Common myeloid progenitor, CD34-positive (primary cell): ENCODE results near the gene FLG2.
"Not testable (repeated sequence)": the region's sequence is repeated elsewhere in the genome, so short reads cannot be mapped to it uniquely, and the experiment has no call there.

ENCODE experiments used
- CTCF ChIA-PET: fragments of 350-600 bp; sonication (Branson Sonifier 250); formaldehyde crosslinking; loops from one replicate; lab custom pipeline; 2021; ENCODE audit warnings: antibody characterized with exemption; lab: Charles Lee
- POLR2A ChIA-PET: fragments of 350-600 bp; sonication (Branson Sonifier 250); formaldehyde crosslinking; loops from one replicate; lab custom pipeline; 2021; ENCODE audit warnings: antibody characterized with exemption; lab: Charles Lee
- DNase-seq, 3 donors: peaks; one replicate each; pipeline versions ENCODE4 v3.0.0 to v3.0.0-alpha.2; 2013
- H3K27ac ChIP-seq, 2 experiments: 1 replicate in 1 of 2; 2 replicates in 1 of 2; pipeline ENCODE4 v1.7.0; 2013; ENCODE audit warnings: inconsistent platforms in 2 of 2, low read length in 2 of 2, mild to moderate bottlenecking in 2 of 2, low read depth in 1 of 2, moderate library complexity in 1 of 2; ENCODE audit not compliant: severe bottlenecking in 2 of 2, insufficient read depth in 1 of 2, poor library complexity in 1 of 2
- H3K27me3 ChIP-seq, 5 experiments: replicated peaks in 2 of 5; 1 replicate in 3 of 5; 2 replicates in 2 of 5; pipeline versions ENCODE4 v1.6.1 to v1.7.0; 2013; ENCODE audit warnings: low read length in 4 of 5, mild to moderate bottlenecking in 2 of 5, moderate library complexity in 2 of 5, inconsistent platforms in 1 of 5; ENCODE audit not compliant: insufficient read depth in 5 of 5, control insufficient read depth in 4 of 5
- H3K36me3 ChIP-seq, 4 experiments: 1 replicate in 2 of 4; 2 replicates in 2 of 4; pipeline versions ENCODE4 v1.6.1 to v1.7.0; 2013; ENCODE audit warnings: low read length in 3 of 4, control low read depth in 1 of 4, mild to moderate bottlenecking in 1 of 4; ENCODE audit not compliant: control insufficient read depth in 4 of 4, insufficient read depth in 4 of 4
- H3K4me1 ChIP-seq, 4 experiments: 1 replicate in 3 of 4; 2 replicates in 1 of 4; pipeline versions ENCODE4 v1.6.1 to v1.7.1; 2013; ENCODE audit warnings: low read length in 3 of 4, mild to moderate bottlenecking in 3 of 4, control low read depth in 1 of 4, inconsistent platforms in 1 of 4, moderate library complexity in 1 of 4; ENCODE audit not compliant: control insufficient read depth in 4 of 4, insufficient read depth in 4 of 4; ENCODE audit errors: control extremely low read depth in 1 of 4
- H3K4me3 ChIP-seq, 7 experiments: 1 replicate in 4 of 7; 2 replicates in 3 of 7; pipeline versions ENCODE4 v1.5.1 to v1.7.0; 2013; ENCODE audit warnings: mild to moderate bottlenecking in 7 of 7, low read length in 6 of 7, moderate library complexity in 6 of 7, inconsistent platforms in 2 of 7, low read depth in 2 of 7, control low read depth in 1 of 7; ENCODE audit not compliant: insufficient read depth in 4 of 7, control insufficient read depth in 1 of 7; ENCODE audit errors: extremely low read depth in 1 of 7
- H3K9me3 ChIP-seq, 5 experiments: 1 replicate in 4 of 5; 2 replicates in 1 of 5; pipeline versions ENCODE4 v1.6.1 to v1.7.1; 2013; ENCODE audit warnings: low read length in 4 of 5, mild to moderate bottlenecking in 2 of 5, inconsistent platforms in 1 of 5, low read depth in 1 of 5, moderate library complexity in 1 of 5; ENCODE audit not compliant: control insufficient read depth in 4 of 5, insufficient read depth in 2 of 5; ENCODE audit errors: control extremely low read depth in 1 of 5
- WGBS: methylation state at CpG from one replicate; pipeline ENCODE4 v1.1.5; 2013; ENCODE audit not compliant: insufficient coverage; 5-methylcytosine and 5-hydroxymethylcytosine counted together

The FLG2 gene

DNA sequence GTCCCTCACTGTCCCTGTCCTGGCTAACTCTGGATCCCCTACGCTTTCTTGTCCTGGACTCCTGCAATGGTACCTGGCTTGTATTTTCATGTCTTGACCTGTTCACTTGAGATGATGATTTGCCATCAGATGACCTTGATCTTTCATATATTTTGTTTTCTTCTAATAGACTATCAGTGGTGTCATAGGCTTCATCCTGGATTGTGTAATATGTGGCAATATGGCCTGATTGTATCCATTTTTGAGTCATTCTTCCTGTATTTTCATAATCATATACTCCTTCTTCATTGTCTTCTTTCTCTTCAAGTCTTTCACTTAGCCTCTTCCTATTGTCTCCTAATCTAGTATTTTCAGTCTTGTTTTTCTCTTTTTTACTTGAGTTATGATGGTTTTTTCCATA, 45.8 kb downstream of the FLG2 start:
- Histone ChIP-seq H3K27ac (no peak overlapping the region), H3K27me3 (peaks cover 0 to 1% (median 0%) of the 10 kb centered on the region in 5 experiments), H3K4me1 (no peaks in the 10 kb centered on the region), H3K36me3 (no peaks in the 10 kb centered on the region), H3K4me3 (no peak overlapping the region), H3K9me3 (peaks cover 0 to 7% (median 4%) of the 10 kb centered on the region in 5 experiments)
- CTCF ChIA-PET: no interaction called here
- no peak for DNase-seq
- WGBS: no CpG with 5 or more reads among the region's 1 CpG
- POLR2A ChIA-PET: no interaction called here

DNA sequence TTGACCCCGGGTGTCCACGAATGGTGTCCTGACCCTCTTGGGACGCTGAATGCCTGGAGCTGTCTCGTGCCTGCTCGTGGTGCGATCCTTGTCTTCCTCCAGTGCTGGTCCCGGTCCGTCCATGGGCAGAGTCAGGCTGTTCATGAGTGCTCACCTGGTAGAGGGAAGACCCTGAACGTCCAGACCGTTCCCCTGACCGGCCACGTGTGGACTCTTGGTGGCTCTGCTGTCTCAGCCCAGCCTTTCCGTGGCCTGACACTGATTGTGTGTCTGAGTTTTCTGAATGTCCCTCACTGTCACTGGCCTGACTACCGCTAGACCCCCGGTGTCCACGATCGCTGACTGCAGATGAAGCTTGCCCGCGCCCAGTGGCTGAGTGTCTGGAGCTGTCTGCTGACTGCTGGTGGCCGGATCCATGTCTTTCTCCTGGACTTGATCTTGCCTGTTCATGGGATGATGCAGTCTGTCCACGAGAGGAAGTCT, 46.4 kb downstream of the FLG2 start:
- no peak overlapping the region for H3K4me3 ChIP-seq
- H3K27ac ChIP-seq: no peak overlapping the region
- WGBS: 96% methylated on average over 20 of the region's 21 CpGs
- POLR2A ChIA-PET: no interaction called here
- CTCF ChIA-PET: no interaction called here
- H3K9me3 ChIP-seq: peaks cover 0 to 10% (median 4%) of the 10 kb centered on the region in 5 experiments
- DNase-seq: no peak
- no peaks in the 10 kb centered on the region for H3K36me3 ChIP-seq
- no peaks in the 10 kb centered on the region for H3K4me1 ChIP-seq
- no peaks in the 10 kb centered on the region for H3K27me3 ChIP-seq

DNA sequence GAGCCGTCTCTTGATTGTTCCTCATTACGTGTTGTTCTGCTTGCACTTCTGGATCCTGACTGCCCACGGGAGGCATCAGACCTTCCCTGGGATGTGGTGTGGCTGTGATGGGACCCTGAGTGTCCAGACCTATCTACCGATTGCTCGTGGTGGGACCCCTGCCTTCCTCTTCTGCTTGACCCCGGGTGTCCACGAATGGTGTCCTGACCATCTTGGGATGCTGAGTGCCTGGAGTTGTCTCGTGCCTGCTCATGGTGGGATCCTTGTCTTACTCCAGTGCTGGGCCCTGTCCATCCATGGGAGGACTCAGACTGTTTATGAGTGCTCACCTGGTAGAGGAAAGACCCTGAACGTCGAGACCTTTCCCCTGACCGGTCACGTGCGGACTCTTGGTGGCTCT, 47.6 kb downstream of the FLG2 start:
- H3K27me3 ChIP-seq, CTCF ChIA-PET, H3K27ac ChIP-seq, H3K4me3 ChIP-seq, H3K4me1 ChIP-seq, DNase-seq, H3K36me3 ChIP-seq, POLR2A ChIA-PET: not testable (repeated sequence)
- WGBS: 93% methylated on average over 13 of the region's 13 CpGs
- peaks cover 0 to 13% (median 4%) of the 10 kb centered on the region in 5 experiments for H3K9me3 ChIP-seq

DNA sequence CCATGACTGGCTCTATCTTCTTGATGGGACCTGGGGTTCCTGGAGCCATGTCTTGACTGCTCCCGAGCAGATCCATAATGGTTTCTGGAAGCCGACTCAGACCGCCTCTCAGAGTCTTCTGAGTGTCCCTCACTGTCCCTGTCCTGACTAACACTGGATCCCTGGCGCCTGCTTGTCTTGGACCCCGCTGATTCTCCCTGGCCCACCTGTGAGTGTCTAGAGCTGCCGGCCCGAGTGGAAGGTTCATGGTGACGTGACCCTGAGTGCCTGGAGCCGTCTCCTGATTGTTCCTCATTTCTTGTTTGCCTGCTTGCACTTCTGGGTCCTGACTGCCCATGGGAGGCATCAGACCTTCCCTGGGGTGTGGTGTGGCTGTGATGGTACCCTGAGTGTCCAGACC, 49.9 kb downstream of the FLG2 start:
- no peak overlapping the region for H3K27ac ChIP-seq
- ChIA-PET CTCF (no interaction called here), POLR2A (no interaction called here)
- peaks cover 0 to 13% (median 4%) of the 10 kb centered on the region in 5 experiments for H3K9me3 ChIP-seq
- 98% methylated on average over 8 of the region's 9 CpGs for WGBS
- DNase-seq: no peak
- no peaks in the 10 kb centered on the region for H3K27me3 ChIP-seq
- no peaks in the 10 kb centered on the region for H3K36me3 ChIP-seq
- H3K4me1 ChIP-seq: no peaks in the 10 kb centered on the region
- no peak overlapping the region for H3K4me3 ChIP-seq

DNA sequence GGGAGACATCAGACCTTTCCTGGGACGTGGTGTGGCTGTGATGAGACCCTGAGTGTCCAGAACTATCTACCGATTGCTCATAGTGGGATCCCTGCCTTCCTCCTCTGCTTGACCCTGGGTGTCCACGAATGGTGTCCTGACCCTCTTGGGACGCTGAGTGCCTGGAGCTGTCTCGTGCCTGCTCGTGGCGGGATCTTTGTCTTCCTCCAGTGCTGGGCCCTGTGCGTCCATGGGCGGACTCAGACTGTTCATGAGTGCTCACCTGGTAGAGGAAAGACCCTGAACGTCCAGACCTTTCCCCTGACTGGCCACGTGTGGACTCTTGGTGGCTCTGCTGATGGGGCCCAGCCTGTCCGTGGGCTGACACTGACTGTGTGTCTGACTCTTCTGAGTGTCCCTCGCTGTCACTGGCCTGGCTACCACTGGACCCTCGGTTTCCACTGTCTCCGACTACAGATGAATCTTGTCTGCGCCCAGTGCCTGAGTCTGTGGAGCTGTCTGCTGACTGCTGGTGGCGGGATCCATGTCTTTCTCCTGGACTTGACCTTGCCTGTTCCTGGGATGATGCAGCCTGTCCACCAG, 50.4 kb downstream of the FLG2 start:
- H3K9me3 ChIP-seq: peaks cover 0 to 13% (median 4%) of the 10 kb centered on the region in 5 experiments
- H3K4me3 ChIP-seq, CTCF ChIA-PET, DNase-seq, H3K27me3 ChIP-seq, H3K4me1 ChIP-seq, H3K27ac ChIP-seq, H3K36me3 ChIP-seq, POLR2A ChIA-PET: not testable (repeated sequence)
- 96% methylated on average over 16 of the region's 17 CpGs for WGBS

DNA sequence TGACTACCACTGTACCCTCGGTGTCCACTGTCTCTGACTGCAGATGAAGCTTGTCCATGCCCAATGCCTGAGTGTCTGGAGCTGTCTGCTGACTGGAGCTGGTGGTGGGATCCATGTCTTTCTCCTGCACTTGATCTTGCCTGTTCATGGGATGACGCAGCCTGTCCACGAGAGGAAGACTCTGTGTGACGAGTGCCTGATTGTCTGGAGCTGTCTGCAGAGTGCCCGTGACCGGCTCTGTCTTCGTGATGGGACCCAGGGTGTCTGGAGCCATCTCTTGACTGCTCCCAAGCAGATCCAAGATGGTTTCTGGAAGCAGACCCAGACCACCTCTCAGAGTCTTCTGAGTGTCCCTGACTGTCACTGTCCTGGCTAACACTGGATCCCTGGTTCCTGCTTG, 51.0 kb downstream of the FLG2 start:
- H3K4me1 ChIP-seq, DNase-seq, H3K36me3 ChIP-seq, POLR2A ChIA-PET, H3K27ac ChIP-seq, H3K4me3 ChIP-seq, H3K27me3 ChIP-seq, CTCF ChIA-PET: not testable (repeated sequence)
- peaks cover 0 to 13% (median 4%) of the 10 kb centered on the region in 5 experiments for H3K9me3 ChIP-seq
- WGBS: 95% methylated on average over 7 of the region's 7 CpGs

DNA sequence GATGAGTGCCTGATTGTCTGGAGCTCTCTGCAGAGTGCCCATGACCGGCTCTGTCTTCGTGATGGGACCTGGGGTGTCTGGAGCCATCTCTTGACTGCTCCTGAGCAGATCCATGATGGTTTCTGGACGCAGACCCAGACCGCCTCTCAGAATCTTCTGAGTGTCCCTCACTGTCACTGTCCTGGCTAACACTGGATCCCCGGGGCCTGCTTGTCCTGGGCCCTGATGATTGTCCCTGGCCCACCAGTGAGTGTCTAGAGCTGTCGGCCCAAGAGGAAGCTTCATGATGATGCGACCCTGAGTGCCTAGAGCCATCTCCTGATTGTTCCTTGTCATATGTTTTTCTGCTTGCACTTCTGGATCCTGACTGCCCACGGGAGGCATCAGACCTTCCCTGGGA, 51.8 kb downstream of the FLG2 start:
- H3K4me3 ChIP-seq, H3K36me3 ChIP-seq, POLR2A ChIA-PET, DNase-seq, H3K27me3 ChIP-seq, H3K27ac ChIP-seq, CTCF ChIA-PET, H3K4me1 ChIP-seq: not testable (repeated sequence)
- 97% methylated on average over 6 of the region's 8 CpGs for WGBS
- peaks cover 0 to 13% (median 3%) of the 10 kb centered on the region in 5 experiments for H3K9me3 ChIP-seq
